ENCODE measurements around the gene CFAP52.

Gene CFAP52

DNA sequence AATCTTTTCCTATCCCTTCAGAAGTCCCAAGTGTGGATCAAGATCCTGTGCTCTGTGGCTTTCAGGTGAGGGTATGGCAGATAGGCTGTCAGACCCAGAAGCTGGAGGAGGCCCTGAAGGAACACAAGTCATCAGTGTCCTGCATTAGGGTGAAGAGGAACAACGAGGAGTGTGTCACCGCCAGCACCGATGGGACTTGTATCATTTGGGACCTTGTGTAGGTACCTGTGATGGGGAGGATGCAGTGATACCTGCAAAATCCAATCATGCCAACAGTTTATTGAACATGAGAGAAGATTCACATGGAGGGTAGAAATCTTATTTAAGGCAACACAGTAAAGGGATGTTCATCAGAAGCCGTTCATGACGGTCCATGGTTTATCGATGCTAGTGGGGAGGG lies 58.9 kb downstream of the CFAP52 start:
- CTCF ChIA-PET: no interaction called here
- H3K4me1 ChIP-seq (ENCODE audit: control insufficient read depth, insufficient read depth, low read length): no peaks in the 10 kb centered on the region
- no peak overlapping the region for H3K4me3 ChIP-seq (ENCODE audit: low read depth, low read length)
- TF ChIP-seq ZNF48 (tag by site-specific recombination; IDR thresholded peaks at IDR 0.05) (no peak), KLF1 (tag by site-specific recombination; IDR thresholded peaks at IDR 0.05) (no peak), ZNF558 (tag by site-specific recombination; IDR thresholded peaks at IDR 0.05) (no peak), ZNF670 (tag by site-specific recombination; IDR thresholded peaks at IDR 0.05; ENCODE audit: low read depth) (no peak), YY1 (tag by site-specific recombination; IDR thresholded peaks at IDR 0.05) (no peak), ZNF404 (tag by site-specific recombination; IDR thresholded peaks at IDR 0.05) (no peak), ZNF391 (tag by site-specific recombination; IDR thresholded peaks at IDR 0.05; ENCODE audit: borderline replicate concordance, low read depth) (no peak), ZNF777 (tag by site-specific recombination; IDR thresholded peaks at IDR 0.05; ENCODE audit: borderline replicate concordance) (no peak), ZNF433 (tag by site-specific recombination; IDR thresholded peaks at IDR 0.05; ENCODE audit: low read depth) (no peak), MYNN (tag by site-specific recombination; IDR thresholded peaks at IDR 0.05; ENCODE audit: borderline replicate concordance) (no peak), ZEB2 (tag by site-specific recombination; IDR thresholded peaks at IDR 0.05) (no peak), ZNF776 (tag by site-specific recombination; IDR thresholded peaks at IDR 0.05; ENCODE audit: borderline replicate concordance) (no peak), SALL2 (tag by site-specific recombination; IDR thresholded peaks at IDR 0.05; ENCODE audit: borderline replicate concordance) (no peak), ZNF701 (tag by site-specific recombination; IDR thresholded peaks at IDR 0.05) (no peak), ZNF830 (tag by site-specific recombination; IDR thresholded peaks at IDR 0.05; ENCODE audit: low read depth) (no peak)
- TF ChIP-seq, protein P1, sequence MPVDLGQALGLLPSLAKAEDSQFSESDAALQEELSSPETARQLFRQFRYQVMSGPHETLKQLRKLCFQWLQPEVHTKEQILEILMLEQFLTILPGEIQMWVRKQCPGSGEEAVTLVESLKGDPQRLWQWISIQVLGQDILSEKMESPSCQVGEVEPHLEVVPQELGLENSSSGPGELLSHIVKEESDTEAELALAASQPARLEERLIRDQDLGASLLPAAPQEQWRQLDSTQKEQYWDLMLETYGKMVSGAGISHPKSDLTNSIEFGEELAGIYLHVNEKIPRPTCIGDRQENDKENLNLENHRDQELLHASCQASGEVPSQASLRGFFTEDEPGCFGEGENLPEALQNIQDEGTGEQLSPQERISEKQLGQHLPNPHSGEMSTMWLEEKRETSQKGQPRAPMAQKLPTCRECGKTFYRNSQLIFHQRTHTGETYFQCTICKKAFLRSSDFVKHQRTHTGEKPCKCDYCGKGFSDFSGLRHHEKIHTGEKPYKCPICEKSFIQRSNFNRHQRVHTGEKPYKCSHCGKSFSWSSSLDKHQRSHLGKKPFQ (tag by site-specific recombination; IDR thresholded peaks at IDR 0.05): no peak
- TF ChIP-seq, protein P2, sequence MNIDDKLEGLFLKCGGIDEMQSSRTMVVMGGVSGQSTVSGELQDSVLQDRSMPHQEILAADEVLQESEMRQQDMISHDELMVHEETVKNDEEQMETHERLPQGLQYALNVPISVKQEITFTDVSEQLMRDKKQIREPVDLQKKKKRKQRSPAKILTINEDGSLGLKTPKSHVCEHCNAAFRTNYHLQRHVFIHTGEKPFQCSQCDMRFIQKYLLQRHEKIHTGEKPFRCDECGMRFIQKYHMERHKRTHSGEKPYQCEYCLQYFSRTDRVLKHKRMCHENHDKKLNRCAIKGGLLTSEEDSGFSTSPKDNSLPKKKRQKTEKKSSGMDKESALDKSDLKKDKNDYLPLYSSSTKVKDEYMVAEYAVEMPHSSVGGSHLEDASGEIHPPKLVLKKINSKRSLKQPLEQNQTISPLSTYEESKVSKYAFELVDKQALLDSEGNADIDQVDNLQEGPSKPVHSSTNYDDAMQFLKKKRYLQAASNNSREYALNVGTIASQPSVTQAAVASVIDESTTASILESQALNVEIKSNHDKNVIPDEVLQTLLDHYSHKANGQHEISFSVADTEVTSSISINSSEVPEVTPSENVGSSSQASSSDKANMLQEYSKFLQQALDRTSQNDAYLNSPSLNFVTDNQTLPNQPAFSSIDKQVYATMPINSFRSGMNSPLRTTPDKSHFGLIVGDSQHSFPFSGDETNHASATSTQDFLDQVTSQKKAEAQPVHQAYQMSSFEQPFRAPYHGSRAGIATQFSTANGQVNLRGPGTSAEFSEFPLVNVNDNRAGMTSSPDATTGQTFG (tag by site-specific recombination; IDR thresholded peaks at IDR 0.05; ENCODE audit: borderline replicate concordance): no peak
- no peak overlapping the region for H3K27ac ChIP-seq (ENCODE audit: extremely low read depth, low read depth, low read length)
- H3K9me3 ChIP-seq (ENCODE audit: control insufficient read depth, insufficient read depth, low read depth, low read length): no peaks in the 10 kb centered on the region
- POLR2A ChIA-PET: no interaction called here
- H3K36me3 ChIP-seq (ENCODE audit: control insufficient read depth in 2 of 2, insufficient read depth in 1 of 2, low read length in 2 of 2): no peaks in the 10 kb centered on the region

DNA sequence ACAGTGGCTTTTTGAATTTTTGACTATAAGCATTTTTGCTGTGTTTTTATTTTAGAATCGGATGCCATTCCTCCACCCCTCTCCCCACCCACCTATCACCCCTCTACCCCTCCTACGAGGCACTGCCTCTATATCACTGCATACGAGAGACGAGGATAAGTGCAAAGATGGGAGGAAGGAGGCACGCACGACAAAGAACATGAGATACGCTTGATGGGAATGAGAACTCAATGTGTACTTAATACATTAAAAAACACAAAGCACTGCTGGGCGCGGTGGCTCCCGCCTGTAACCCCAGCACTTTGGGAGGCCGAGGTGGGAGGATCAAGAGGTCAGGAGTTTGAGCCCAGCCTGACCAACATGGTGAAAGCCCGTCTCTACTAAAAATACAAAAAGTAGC lies 60.1 kb downstream of the CFAP52 start:
- ChIA-PET CTCF (no interaction called here), POLR2A (no interaction called here)
- no peak overlapping the region for H3K4me3 ChIP-seq (ENCODE audit: low read depth, low read length)
- H3K9me3 ChIP-seq (ENCODE audit: control insufficient read depth, insufficient read depth, low read depth, low read length): no peaks in the 10 kb centered on the region
- no peak overlapping the region for H3K27ac ChIP-seq (ENCODE audit: extremely low read depth, low read depth, low read length)
- H3K4me1 ChIP-seq (ENCODE audit: control insufficient read depth, insufficient read depth, low read length): no peaks in the 10 kb centered on the region
- no peaks in the 10 kb centered on the region for H3K36me3 ChIP-seq (ENCODE audit: control insufficient read depth in 2 of 2, insufficient read depth in 1 of 2, low read length in 2 of 2)
- TF ChIP-seq, protein P3, sequence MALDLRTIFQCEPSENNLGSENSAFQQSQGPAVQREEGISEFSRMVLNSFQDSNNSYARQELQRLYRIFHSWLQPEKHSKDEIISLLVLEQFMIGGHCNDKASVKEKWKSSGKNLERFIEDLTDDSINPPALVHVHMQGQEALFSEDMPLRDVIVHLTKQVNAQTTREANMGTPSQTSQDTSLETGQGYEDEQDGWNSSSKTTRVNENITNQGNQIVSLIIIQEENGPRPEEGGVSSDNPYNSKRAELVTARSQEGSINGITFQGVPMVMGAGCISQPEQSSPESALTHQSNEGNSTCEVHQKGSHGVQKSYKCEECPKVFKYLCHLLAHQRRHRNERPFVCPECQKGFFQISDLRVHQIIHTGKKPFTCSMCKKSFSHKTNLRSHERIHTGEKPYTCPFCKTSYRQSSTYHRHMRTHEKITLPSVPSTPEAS (tag by site-specific recombination; IDR thresholded peaks at IDR 0.05): no peak
- TF ChIP-seq ZNF274 (IDR thresholded peaks at IDR 0.05; ENCODE audit: low read length) (no peak), ZNF274 (tag by site-specific recombination; IDR thresholded peaks at IDR 0.05; ENCODE audit: borderline replicate concordance) (no peak), KLF9 (tag by site-specific recombination; IDR thresholded peaks at IDR 0.05; ENCODE audit: low read depth) (no peak), ZNF24 (tag by site-specific recombination; IDR thresholded peaks at IDR 0.05) (no peak), RBAK (tag by site-specific recombination; IDR thresholded peaks at IDR 0.05) (no peak), ZNF558 (tag by site-specific recombination; IDR thresholded peaks at IDR 0.05) (no peak), ZNF555 (tag by site-specific recombination; conservative IDR thresholded peaks at IDR 0.05) (no peak)
- TF ChIP-seq, protein P4, sequence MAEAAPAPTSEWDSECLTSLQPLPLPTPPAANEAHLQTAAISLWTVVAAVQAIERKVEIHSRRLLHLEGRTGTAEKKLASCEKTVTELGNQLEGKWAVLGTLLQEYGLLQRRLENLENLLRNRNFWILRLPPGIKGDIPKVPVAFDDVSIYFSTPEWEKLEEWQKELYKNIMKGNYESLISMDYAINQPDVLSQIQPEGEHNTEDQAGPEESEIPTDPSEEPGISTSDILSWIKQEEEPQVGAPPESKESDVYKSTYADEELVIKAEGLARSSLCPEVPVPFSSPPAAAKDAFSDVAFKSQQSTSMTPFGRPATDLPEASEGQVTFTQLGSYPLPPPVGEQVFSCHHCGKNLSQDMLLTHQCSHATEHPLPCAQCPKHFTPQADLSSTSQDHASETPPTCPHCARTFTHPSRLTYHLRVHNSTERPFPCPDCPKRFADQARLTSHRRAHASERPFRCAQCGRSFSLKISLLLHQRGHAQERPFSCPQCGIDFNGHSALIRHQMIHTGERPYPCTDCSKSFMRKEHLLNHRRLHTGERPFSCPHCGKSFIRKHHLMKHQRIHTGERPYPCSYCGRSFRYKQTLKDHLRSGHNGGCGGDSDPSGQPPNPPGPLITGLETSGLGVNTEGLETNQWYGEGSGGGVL (tag by site-specific recombination; IDR thresholded peaks at IDR 0.05): no peak

All from HEK293 (cell line).